PC-9 (cell line): ENCODE results near the gene TK1.

Experiments used
- EZH2 ChIP-seq: fragments of 200-600 bp; sonication (generic); IDR thresholded peaks from 2 replicates; pipeline ENCODE4 v1.8.0; 2017; ENCODE audit warnings: antibody characterized with exemption, low read depth
- TF ChIP-seq, protein P1 (sequence below): fragments of 200-600 bp; sonication (generic); conservative IDR thresholded peaks from 2 replicates; pipeline ENCODE4 v1.6.1; 2017; ENCODE audit warnings: mixed run types, antibody characterized with exemption, mild to moderate bottlenecking, moderate library complexity

- TF ChIP-seq, protein P1, sequence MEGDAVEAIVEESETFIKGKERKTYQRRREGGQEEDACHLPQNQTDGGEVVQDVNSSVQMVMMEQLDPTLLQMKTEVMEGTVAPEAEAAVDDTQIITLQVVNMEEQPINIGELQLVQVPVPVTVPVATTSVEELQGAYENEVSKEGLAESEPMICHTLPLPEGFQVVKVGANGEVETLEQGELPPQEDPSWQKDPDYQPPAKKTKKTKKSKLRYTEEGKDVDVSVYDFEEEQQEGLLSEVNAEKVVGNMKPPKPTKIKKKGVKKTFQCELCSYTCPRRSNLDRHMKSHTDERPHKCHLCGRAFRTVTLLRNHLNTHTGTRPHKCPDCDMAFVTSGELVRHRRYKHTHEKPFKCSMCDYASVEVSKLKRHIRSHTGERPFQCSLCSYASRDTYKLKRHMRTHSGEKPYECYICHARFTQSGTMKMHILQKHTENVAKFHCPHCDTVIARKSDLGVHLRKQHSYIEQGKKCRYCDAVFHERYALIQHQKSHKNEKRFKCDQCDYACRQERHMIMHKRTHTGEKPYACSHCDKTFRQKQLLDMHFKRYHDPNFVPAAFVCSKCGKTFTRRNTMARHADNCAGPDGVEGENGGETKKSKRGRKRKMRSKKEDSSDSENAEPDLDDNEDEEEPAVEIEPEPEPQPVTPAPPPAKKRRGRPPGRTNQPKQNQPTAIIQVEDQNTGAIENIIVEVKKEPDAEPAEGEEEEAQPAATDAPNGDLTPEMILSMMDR, result no peak
- TF ChIP-seq EZH2, result no peak
Measured at GRCh38 chr17:78170692-78171590, 15.9 kb downstream of the TK1 start.
